NCI-H1092 treated with DMSO at 0.1 percent for 48 hours (cell line): ENCODE results near the gene CENPP.
"Not testable (repeated sequence)": the region's sequence is repeated elsewhere in the genome, so short reads cannot be mapped to it uniquely, and the experiment has no call there.

ENCODE experiments used
- DNase-seq: peaks from one replicate; lab custom pipeline; 2025; lab: John Stamatoyannopoulos, UW

Gene CENPP

GRCh38 chr9:92380603-92381002 lies 54.9 kb downstream of the CENPP start:
- no peak for DNase-seq

- no peak for DNase-seq
Measured at GRCh38 chr9:92381775-92382174, 56.0 kb downstream of the CENPP start.

- DNase-seq, result no peak
Measured at GRCh38 chr9:92384375-92384774, 58.6 kb downstream of the CENPP start.

GRCh38 chr9:92385001-92385400 lies 59.2 kb downstream of the CENPP start:
- no peak for DNase-seq

- no peak for DNase-seq
Measured at GRCh38 chr9:92385477-92385876, 59.7 kb downstream of the CENPP start.

- DNase-seq, result no peak
Measured at GRCh38 chr9:92385953-92386352, 60.2 kb downstream of the CENPP start.

GRCh38 chr9:92392690-92393089 lies 66.9 kb downstream of the CENPP start:
- no peak for DNase-seq

- no peak for DNase-seq
Measured at GRCh38 chr9:92393686-92394085, 67.9 kb downstream of the CENPP start.

- no peak for DNase-seq
Measured at GRCh38 chr9:92395617-92396016, 69.9 kb downstream of the CENPP start.

- DNase-seq, result no peak
Measured at GRCh38 chr9:92397853-92398252, 72.1 kb downstream of the CENPP start.

GRCh38 chr9:92402360-92402759 lies 76.6 kb downstream of the CENPP start:
- no peak for DNase-seq

- no peak for DNase-seq
Measured at GRCh38 chr9:92402826-92403745, 77.3 kb downstream of the CENPP start.

- no peak for DNase-seq
Measured at GRCh38 chr9:92404042-92404836, 78.5 kb downstream of the CENPP start, which contains the start of gene OGN. Gene OGN (minus strand): TSS chr9:92404578. CDS start chr9:92403407, 1,171 bp downstream.

GRCh38 chr9:92405818-92406217 lies 80.1 kb downstream of the CENPP start:
- no peak for DNase-seq

- DNase-seq, result no peak
Measured at GRCh38 chr9:92406477-92406876, 80.7 kb downstream of the CENPP start.

GRCh38 chr9:92407818-92408217 lies 82.1 kb downstream of the CENPP start:
- DNase-seq, result no peak

- no peak for DNase-seq
Measured at GRCh38 chr9:92408747-92409478, 83.2 kb downstream of the CENPP start.

- DNase-seq, result not testable (repeated sequence)
Measured at GRCh38 chr9:92411157-92411556, 85.4 kb downstream of the CENPP start.

GRCh38 chr9:92414566-92414965 lies 88.8 kb downstream of the CENPP start:
- DNase-seq, result no peak

- DNase-seq, result no peak
Measured at GRCh38 chr9:92422611-92423338, 97.0 kb downstream of the CENPP start.

- no peak for DNase-seq
Measured at GRCh38 chr9:92423612-92424011, 97.9 kb downstream of the CENPP start.

- no peak for DNase-seq
Measured at GRCh38 chr9:92424340-92424739, 98.6 kb downstream of the CENPP start, which contains the start of gene OMD. Gene OMD (minus strand): TSS chr9:92424471. CDS start chr9:92417558, 6,913 bp downstream.
